Sigmoid colon (tissue), 7 donors: ENCODE data around the gene LDLRAD4. TPM values are rescaled to one million over a fixed set of nuclear protein-coding genes. Genes with fewer than 3 reads are reported as not detected.

Source experiments
- DNase-seq: peaks from one replicate; pipeline ENCODE4 v3.0.0-alpha.2; 2019
- H3K27ac ChIP-seq, 4 donors: fragments of 200-600 bp; sonication (generic); one replicate each; pipeline ENCODE4 v1.5.1; 2016 to 2019; ENCODE audit warnings: mild to moderate bottlenecking in 1 of 4
- H3K27me3 ChIP-seq, 3 donors: fragments of 200-600 bp; sonication (generic); one replicate each; pipeline ENCODE4 v1.5.1; 2019; ENCODE audit warnings: mild to moderate bottlenecking in 1 of 3
- H3K36me3 ChIP-seq, 4 donors: fragments of 200-600 bp; sonication (generic); one replicate each; pipeline ENCODE4 v1.5.1; 2016 to 2019
- H3K4me1 ChIP-seq, 4 donors: fragments of 200-600 bp; sonication (generic); one replicate each; pipeline ENCODE4 v1.5.1; 2017 to 2019
- H3K4me3 ChIP-seq, 4 donors: fragments of 200-600 bp; sonication (generic); one replicate each; pipeline ENCODE4 v1.5.1; 2017 to 2019; ENCODE audit warnings: mild to moderate bottlenecking in 2 of 4, moderate library complexity in 1 of 4
- H3K9me3 ChIP-seq, 4 donors: fragments of 200-600 bp in 3 of 4; sonication (generic) in 3 of 4; one replicate each; pipeline versions ENCODE4 v1.5.1 to v1.6.1; 2013 to 2019
- CTCF ChIP-seq, 4 experiments: fragments of 450-650 bp in 3 of 4; fragments of 200-600 bp in 1 of 4; IDR thresholded peaks; one replicate each; pipeline ENCODE4 v1.5.1; 2016 to 2019; ENCODE audit warnings: antibody characterized with exemption in 4 of 4, mild to moderate bottlenecking in 3 of 4, moderate library complexity in 2 of 4
- EP300 ChIP-seq, 4 donors: sonication (generic); formaldehyde crosslinking; IDR thresholded peaks; one replicate each; pipeline ENCODE4 v1.6.1; 2017; ENCODE audit warnings: antibody characterized with exemption in 4 of 4
- POLR2A ChIP-seq, 2 donors: fragments of 450-650 bp; IDR thresholded peaks; one replicate each; pipeline ENCODE4 v1.6.1; 2016; ENCODE audit warnings: antibody characterized with exemption in 2 of 2, mild to moderate bottlenecking in 2 of 2, moderate library complexity in 2 of 2
- POLR2AphosphoS5 ChIP-seq, 4 donors: sonication (generic); formaldehyde crosslinking; IDR thresholded peaks; one replicate each; pipeline ENCODE4 v1.6.1; 2017; ENCODE audit warnings: antibody characterized with exemption in 4 of 4
- WGBS, 2 donors: extraction: QIAGEN DNeasy Blood & Tissue Kit; methylation state at CpG; one replicate each; pipeline ENCODE4 v1.1.7; 2013; 5-methylcytosine and 5-hydroxymethylcytosine counted together
- intact Hi-C: fragments of 100-400 bp; cut with DNase I; formaldehyde crosslinking; loops from one replicate; pipeline ENCODE4 v1.15.1; 2023
- polyA plus RNA-seq, 3 donors: library from polyadenylated mRNA; stranded (reverse); fragments of 200-250 nt; gene quantifications; one replicate each; pipeline ENCODE4 v1.2.3, GENCODE V29; 2013
- total RNA-seq, 4 donors: library from RNA; depleted of rRNA; stranded (reverse); fragments of >200 nt; gene quantifications; one replicate each; pipeline ENCODE4 v1.1.0, GENCODE V29; 2016
- donor health status: healthy with polysubstance abuse.
- donor health status: Bipolar disorder and iron deficiency.
- donor health status: healthy.

LDLRAD4 gene
- total and polyA plus RNA-seq, 7 donors = 1.2 to 28.2 (median 17.2) TPM

- DNase-seq = no peak
- no peaks in the 10 kb centered on the region for H3K36me3 ChIP-seq
- H3K9me3 ChIP-seq = no peaks in the 10 kb centered on the region
- H3K27me3 ChIP-seq = no peaks in the 10 kb centered on the region
- H3K4me1 ChIP-seq = peaks cover 0 to 23% (median 13%) of the 10 kb centered on the region in 4 donors
- intact Hi-C loops = no loop called here
- no peak overlapping the region for H3K27ac ChIP-seq
- no peak overlapping the region for H3K4me3 ChIP-seq
- no peak for TF ChIP-seq CTCF (IDR thresholded peaks at IDR 0.05)
- TF ChIP-seq POLR2AphosphoS5 (IDR thresholded peaks at IDR 0.05) = no peak
- TF ChIP-seq POLR2A (IDR thresholded peaks at IDR 0.05) = no peak
- TF ChIP-seq EP300 (IDR thresholded peaks at IDR 0.05) = no peak
- WGBS, 2 donors = 81 to 95% methylated on average over 2 of the region's 2 CpGs
These were observed 144.0 kb downstream of the LDLRAD4 start for GRCh38 chr18:13362607-13363006.

DNA sequence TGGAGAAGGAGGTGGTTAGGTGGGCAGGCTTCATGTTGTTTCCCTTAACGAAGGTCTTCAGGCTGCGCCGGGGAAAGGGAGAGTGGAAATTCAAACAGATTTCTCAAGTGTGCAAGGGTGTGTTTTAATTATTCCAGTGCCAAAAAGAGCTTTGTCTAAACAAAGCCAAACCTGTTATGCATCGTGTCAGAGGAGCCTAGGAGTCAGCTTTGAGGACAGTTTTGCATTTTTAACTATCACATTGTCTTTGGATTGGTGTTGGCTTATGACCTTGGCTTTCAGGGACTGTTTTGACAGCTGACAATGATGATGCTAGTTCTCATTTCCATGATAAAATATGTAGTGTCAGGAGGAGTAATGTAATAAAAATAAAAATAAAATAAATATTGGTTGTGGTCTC is 144.8 kb downstream of the LDLRAD4 start:
- H3K9me3 ChIP-seq = no peaks in the 10 kb centered on the region
- no peaks in the 10 kb centered on the region for H3K27me3 ChIP-seq
- no peak overlapping the region for H3K27ac ChIP-seq
- DNase-seq = no peak
- intact Hi-C loops = no loop called here
- 75 to 79% methylated on average over 4 of the region's 4 CpGs for WGBS, 2 donors
- peaks cover 0 to 23% (median 13%) of the 10 kb centered on the region in 4 donors for H3K4me1 ChIP-seq
- no peak overlapping the region for H3K4me3 ChIP-seq
- TF ChIP-seq CTCF (IDR thresholded peaks at IDR 0.05) (no peak), POLR2AphosphoS5 (IDR thresholded peaks at IDR 0.05) (no peak), EP300 (IDR thresholded peaks at IDR 0.05) (no peak), POLR2A (IDR thresholded peaks at IDR 0.05) (no peak)
- H3K36me3 ChIP-seq = no peaks in the 10 kb centered on the region

DNA sequence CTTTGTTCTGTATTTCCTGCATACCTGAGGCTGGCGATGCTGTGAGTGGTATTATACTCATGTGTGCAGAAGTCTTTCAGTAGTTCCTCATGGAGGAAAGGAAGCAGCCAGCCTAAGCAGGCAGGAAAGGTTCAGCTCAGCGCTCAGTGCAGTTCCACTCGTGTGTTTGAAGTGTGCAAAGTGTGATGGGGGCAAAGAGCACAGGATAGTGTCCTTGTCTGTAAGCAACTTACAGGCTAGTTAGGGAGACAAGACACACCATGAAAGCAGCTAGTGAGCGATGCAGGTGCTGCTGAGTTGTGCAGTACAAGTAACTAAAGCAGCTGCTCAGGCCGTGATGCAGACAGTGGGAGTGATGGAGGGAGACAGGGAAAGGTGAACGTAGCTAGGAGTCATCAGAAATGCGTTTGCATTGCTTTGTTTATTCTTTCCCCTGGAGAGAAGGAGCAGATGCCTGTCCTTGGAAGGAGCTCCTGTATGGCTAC is 146.2 kb downstream of the LDLRAD4 start:
- Histone ChIP-seq H3K9me3 (no peaks in the 10 kb centered on the region), H3K27ac (peak overlapping the region in 2 of 4 donors; percentile 30 to 64), H3K27me3 (no peaks in the 10 kb centered on the region), H3K4me3 (no peak overlapping the region), H3K36me3 (no peaks in the 10 kb centered on the region), H3K4me1 (peaks cover 0 to 34% (median 22%) of the 10 kb centered on the region in 4 donors)
- WGBS, 2 donors = 54 to 75% methylated on average over 7 of the region's 7 CpGs
- TF ChIP-seq POLR2AphosphoS5 (IDR thresholded peaks at IDR 0.05) (peak; percentile 36 to 56 (median 46)), POLR2A (IDR thresholded peaks at IDR 0.05) (no peak), EP300 (IDR thresholded peaks at IDR 0.05) (peak in 2 of 4 donors; percentile 25 to 49)
- no peak for DNase-seq
- intact Hi-C loops = loop anchor here (5.0 kb wide), 1 partner anchor 142 kb away; no protein-coding TSS in a partner anchor

DNA sequence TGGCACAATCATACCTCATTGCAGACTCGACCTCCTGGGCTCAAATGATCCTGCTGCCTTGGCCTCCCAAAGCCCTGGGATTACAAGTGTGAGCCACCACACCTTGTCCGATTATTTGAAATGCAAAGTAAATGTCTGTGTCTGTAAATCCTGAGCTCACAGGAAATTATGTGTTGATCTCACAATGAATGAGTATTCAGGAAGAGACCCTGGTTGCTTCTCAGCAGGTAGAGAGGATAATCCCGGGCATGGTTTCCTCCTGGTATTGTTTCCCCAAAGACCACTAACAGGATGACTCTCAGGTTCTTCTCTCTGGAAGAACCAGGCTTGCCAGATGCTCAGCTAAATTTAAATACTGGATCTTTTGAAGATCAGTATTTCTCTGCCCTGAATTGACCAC is 147.6 kb downstream of the LDLRAD4 start:
- Histone ChIP-seq H3K27me3 (no peaks in the 10 kb centered on the region), H3K27ac (no peak overlapping the region), H3K4me1 (peaks cover 0 to 40% (median 28%) of the 10 kb centered on the region in 4 donors), H3K36me3 (no peaks in the 10 kb centered on the region), H3K9me3 (no peaks in the 10 kb centered on the region), H3K4me3 (no peak overlapping the region)
- intact Hi-C loops = loop anchor here (5.0 kb wide), 1 partner anchor 144 kb away; no protein-coding TSS in a partner anchor
- WGBS, 2 donors = 88 to 91% methylated on average over 3 of the region's 3 CpGs
- TF ChIP-seq EP300 (IDR thresholded peaks at IDR 0.05) (no peak), POLR2A (IDR thresholded peaks at IDR 0.05) (no peak), CTCF (IDR thresholded peaks at IDR 0.05) (no peak), POLR2AphosphoS5 (IDR thresholded peaks at IDR 0.05) (no peak)
- DNase-seq = no peak

DNA sequence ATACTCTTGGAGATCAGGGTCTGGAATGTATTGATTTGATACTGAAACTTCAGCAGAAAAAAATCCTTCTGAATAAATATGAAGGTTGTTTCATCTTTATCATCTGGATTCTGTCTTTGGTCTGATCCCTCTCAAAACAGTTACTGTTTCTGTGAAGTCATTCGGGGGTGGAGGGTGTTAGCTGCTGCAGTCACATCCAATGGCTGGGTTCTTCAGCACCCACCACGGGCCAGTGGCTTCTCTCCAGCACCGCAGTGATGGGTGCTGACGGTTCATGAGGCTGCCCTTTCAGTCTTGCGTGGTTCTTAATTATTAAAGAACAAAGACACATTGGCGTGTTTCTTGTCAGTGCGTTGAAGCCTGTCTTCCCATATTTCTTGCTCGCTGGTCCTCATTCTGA is 148.0 kb downstream of the LDLRAD4 start:
- Histone ChIP-seq H3K27ac (no peak overlapping the region), H3K36me3 (no peaks in the 10 kb centered on the region), H3K27me3 (no peaks in the 10 kb centered on the region), H3K4me1 (peaks cover 0 to 40% (median 28%) of the 10 kb centered on the region in 4 donors), H3K4me3 (no peak overlapping the region), H3K9me3 (no peaks in the 10 kb centered on the region)
- TF ChIP-seq CTCF (IDR thresholded peaks at IDR 0.05) (no peak), POLR2A (IDR thresholded peaks at IDR 0.05) (no peak), POLR2AphosphoS5 (IDR thresholded peaks at IDR 0.05) (no peak), EP300 (IDR thresholded peaks at IDR 0.05) (no peak)
- no peak for DNase-seq
- WGBS, 2 donors = 85 to 86% methylated on average over 8 of the region's 8 CpGs
- intact Hi-C loops = loop anchor here (5.0 kb wide), 1 partner anchor 144 kb away; no protein-coding TSS in a partner anchor
